Activated gamma-delta T cell treated with Interleukin-2 at 50 U/mL for 16 hours (primary cell): ENCODE data around the gene FNBP1.
A peak's percentile ranks its signal among the peaks of the same experiment; 100 is the strongest.
"Not testable (repeated sequence)": the region's sequence is repeated elsewhere in the genome, so short reads cannot be mapped to it uniquely, and the experiment has no call there.

Experiments used
- DNase-seq: peaks from one replicate; pipeline ENCODE4 v3.0.0-alpha.2; 2020

The FNBP1 gene

DNA sequence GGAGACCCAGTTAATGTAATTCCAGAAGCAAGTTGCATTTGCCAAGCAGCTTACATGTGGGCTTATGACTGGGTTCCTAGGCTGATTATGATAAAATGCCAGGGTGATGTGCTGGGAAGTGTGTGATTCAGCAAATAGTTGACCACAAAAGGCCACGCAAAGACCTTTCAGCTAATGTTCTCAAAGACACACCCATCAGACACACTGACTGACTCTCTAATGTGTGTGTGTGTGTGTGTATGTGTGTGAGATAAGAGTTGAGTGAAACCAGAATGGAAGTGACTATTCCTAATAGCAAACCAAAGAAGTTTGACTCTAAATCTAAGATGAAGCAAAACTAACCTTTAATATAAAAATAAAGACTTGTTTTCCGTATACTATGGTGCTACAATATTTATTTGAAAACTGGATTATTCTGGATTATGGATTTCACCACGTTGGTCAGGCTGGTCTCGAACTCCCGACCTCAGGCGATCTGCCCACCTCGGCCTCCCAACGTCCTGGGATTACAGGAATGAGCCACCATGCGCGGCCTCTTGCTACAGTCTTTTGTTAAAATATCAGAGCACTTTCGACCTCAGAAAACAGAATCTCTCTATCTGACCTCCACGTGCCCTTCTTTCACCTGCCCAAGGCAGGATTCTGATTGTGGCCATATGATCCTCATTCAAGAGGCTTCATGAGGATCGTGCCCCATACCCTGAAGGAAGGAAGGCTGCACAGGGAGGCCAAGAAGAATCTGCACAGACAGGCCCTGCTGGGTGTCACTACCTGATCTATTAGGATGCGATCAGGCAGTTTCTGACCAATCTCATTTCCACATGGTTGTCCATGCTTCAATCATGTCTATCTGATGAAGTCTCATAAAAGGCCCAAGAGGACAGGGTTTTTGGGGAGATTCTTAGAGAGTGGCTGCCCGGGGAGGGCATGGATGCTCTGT lies 132.1 kb downstream of the FNBP1 start:
- DNase-seq = no peak

DNA sequence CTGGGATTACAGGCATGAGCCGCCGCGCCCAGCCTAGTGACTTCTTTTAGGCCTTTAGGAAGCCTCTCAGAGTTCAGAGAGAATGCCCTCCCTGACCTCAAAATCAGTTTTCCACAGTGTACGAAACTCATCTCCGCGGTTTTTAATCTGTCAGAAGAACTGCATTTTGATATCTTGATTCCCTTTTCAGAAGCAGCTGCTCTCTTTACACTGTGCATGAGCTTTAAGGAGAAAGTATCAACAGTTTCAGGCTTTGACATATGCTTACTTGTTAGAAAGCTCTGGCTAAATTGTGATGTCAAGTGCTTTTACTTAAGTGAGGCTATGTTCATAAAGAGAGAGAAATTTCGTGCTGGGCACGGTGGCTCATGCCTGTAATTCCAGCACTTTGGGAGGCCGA lies 133.1 kb downstream of the FNBP1 start:
- no peak for DNase-seq

DNA sequence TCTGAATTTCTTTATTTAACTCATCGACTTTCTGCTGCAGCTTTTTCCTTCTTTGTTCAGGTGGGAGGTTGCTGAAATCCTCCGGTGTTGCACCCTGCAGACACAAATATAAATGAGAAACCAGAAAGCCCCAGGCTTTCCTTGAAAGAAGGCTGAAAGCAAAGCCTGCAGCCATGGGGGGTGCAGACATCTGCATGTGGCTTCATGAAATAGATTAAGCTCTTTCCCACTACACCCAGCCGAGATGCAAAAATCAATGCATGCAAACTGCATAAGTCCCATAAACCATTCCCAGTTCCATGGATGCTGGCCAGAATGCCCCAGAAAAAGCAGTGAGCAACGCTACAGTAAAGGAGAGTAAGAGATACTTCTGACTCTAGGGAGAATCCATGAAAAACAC lies 134.1 kb downstream of the FNBP1 start:
- no peak for DNase-seq

GRCh38 chr9:129907201-129907600 lies 135.8 kb downstream of the FNBP1 start:
- DNase-seq = no peak

DNA sequence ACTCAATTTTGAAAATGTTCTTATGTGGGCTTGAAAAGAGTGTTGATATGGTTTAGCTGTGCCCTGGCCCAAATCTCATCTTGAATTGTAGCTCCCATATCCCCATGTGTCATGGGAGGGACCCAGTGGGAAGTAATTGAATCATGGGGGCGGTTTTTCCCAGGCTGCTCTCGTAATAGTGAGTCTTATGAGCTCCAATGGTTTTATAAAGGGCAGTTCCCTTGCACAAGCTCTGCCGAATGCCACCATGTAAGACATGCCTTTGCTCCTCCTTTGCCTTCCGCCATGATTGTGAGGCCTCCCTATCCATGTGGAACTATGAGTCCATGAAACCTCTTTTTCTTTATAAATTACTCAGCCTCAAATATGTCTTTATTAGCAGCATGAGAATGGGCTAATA lies 136.7 kb downstream of the FNBP1 start:
- no peak for DNase-seq

DNA sequence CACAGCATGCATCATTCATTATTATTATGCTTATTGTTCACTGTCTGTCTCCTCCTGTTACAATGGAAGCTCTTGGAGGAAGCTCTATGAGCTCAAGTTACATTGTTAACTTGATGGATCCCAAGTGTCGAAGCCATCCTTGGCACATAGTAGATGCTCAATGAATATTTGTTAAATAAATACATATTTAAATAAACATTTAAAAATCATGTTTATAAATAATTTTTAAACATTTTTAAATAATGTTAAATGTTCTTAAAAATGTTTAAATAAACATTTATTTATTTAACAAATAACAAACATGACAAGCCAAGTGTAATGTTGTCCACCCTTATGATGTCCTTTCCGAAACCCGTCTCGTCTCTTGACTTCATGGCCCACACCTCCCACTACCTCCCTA lies 138.3 kb downstream of the FNBP1 start:
- no peak for DNase-seq

- DNase-seq = no peak
Measured at GRCh38 chr9:129902740-129903134, 140.3 kb downstream of the FNBP1 start.

GRCh38 chr9:129901993-129902739 lies 140.8 kb downstream of the FNBP1 start:
- DNase-seq = no peak

GRCh38 chr9:129900263-129901027 lies 142.5 kb downstream of the FNBP1 start:
- DNase-seq = no peak

- DNase-seq = no peak
Measured at GRCh38 chr9:129899620-129900019, 143.4 kb downstream of the FNBP1 start.

DNA sequence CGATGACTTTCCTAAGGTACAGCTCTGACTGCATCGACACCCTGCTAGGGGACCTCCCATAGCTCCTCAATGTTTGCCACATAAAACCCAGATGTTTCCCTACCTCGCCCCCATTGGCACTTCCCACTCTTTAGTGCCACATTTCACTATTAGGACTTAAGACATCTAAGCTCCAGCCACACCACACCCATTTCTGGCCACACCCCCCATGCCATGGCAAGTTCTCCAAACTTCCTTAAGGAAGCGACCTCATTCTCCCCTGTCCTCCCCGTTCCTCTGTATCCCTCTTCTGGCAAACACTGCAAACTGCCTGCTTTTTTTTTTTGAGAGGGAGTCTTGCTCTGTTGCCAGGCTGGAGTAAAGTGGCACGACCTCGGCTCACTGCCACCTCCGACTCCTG lies 144.8 kb downstream of the FNBP1 start:
- DNase-seq = no peak

DNA sequence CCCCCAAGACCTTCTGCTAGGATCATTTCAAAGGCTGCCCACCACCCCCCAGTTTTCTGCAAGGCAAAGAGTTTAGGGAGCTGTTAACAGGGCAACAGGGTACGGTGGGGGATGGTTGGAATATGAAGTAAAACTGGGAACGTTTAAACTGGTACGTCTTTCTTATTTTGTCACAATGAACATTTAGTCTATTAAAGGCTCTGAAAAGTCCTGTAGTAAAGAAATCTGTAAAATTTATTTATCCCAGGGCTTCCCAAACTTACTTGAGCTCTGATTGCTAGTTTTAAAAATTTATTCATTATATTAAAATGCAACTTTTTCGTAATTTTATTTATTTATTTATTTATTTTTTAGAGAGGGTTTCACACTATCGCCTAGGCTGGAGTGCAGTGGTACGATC lies 145.7 kb downstream of the FNBP1 start:
- DNase-seq = no peak

- peak; percentile 42 for DNase-seq
Measured at GRCh38 chr9:129895376-129896268, 147.4 kb downstream of the FNBP1 start.

DNA sequence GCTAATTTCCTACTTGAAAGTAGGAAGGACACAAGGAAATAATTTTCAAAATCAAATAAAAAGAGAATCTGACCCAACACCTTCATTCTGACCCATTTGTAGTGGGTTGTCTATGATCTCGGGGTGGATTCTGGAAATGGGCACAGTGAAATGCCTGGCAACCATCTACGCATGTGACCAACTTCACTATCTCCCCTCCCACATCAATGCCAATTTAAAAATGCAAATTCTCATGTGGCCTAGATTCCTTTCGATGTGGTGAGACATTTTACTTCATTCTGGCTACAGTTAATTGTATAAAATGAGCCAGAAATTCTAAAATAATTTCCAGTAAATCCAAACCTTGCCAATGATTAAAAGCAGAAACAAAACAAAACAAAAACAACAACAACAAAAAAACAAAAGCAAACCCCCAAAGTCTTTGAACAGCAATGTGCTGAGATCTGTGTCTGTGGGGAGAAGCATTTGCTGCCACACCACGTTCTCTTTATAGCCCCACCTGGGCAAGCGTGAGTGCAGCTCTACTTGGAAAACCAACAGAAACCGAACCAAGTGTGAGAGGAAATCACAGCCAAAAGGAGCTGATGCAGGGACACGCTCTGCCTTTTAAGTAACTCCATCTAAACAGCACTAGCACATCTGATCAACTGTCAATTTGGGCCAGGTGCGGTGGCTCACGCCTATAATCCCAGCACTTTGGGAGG lies 148.7 kb downstream of the FNBP1 start:
- DNase-seq = no peak

- DNase-seq = no peak
Measured at GRCh38 chr9:129891569-129891968, 151.4 kb downstream of the FNBP1 start.

GRCh38 chr9:129890718-129891299 lies 152.2 kb downstream of the FNBP1 start:
- DNase-seq = not testable (repeated sequence)

DNA sequence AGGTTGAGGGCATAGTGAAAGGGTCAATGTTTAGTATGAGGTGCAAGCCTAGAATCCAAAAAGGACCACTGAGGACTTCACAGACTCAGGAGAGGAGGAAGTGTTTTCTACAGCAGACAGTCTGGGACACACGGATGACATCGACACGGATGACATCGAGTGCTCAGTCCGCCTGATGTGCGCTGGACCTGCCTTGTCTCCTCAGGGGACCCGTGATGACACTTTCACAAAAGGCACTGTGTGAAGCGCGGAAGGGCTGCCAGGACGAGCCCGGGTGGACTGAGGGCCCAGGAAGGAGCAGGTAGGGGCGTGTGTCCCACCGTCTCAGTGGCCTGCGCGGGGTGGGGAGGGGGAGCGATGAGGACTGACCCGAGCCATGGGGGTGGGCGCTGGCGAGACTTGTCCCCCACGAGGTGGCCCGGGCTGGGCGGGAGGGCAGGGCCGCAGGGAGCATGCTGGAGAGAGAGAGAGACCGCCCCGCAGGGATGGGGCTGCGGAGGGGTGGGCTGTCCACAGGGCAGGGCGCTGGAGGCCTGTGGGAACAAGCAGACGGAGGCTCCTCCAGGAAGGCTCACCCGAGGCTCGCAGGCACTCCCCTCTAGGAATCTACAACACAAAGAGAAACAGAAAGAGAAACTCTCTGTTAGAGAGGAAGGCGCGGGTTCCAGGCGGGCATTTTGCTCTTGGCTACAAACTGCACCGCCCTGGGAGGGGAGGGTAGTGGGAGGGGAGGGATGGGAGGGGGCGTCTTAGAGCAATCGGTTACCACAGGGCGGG lies 152.9 kb downstream of the FNBP1 start:
- DNase-seq = peak; percentile 49

- DNase-seq = peak; percentile 55
Measured at GRCh38 chr9:129889122-129889940, 153.7 kb downstream of the FNBP1 start.
